ENCODE results near the gene BMAL2.

GRCh38 chr12:27300226-27300625, 32.4 kb upstream of the BMAL2 start:
- no peak for TF ChIP-seq CTCF (IDR thresholded peaks at IDR 0.05; ENCODE audit: insufficient read depth, low read length)
- TF ChIP-seq SPI1 (IDR thresholded peaks at IDR 0.05; ENCODE audit: borderline replicate concordance, low read depth): no peak
